ENCODE measurements around the gene MOV10. TPM values are rescaled to one million over a fixed set of nuclear protein-coding genes. Genes with fewer than 3 reads are reported as not detected.

MOV10 gene
- total RNA-seq, 1 donor from 2014 or later: 137 TPM

DNA sequence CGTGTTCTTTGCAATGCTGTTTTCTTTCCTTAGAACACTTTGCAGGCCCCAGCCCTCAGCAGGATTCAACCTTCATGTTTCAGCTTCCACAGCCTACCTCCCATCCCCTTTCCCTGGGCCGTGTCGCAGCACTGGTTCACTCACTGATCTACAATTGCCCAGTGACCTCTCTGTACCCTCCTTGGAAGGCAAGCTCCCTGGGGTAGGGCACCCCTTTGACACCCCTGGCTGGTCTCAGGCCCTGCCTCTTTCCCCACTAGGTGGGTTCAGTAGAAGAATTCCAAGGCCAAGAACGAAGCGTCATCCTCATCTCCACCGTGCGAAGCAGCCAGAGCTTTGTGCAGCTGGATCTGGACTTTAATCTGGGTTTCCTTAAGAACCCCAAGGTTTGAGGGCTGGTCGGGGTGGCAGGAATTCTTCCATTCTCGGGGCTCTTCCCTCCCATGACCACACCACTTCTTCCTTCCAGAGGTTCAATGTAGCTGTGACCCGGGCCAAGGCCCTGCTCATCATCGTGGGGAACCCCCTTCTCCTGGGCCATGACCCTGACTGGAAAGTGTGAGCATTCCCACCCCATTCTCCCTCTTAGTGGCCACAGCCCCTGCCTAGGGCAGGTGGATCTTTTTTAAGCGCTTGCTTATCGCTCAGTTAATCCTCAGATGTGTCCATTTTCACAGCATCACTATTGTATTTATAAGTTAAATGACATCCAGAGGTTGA lies 25.1 kb downstream of the MOV10 start:
- Mint-ChIP-seq H3K4me1 (ENCODE audit: low read depth) (peaks cover 28% of the 10 kb centered on the region), H3K27me3 (no peaks in the 10 kb centered on the region), H3K27ac (peak overlapping the region; percentile 86), H3K4me3 (ENCODE audit: low read depth) (no peak overlapping the region), H3K36me3 (ENCODE audit: insufficient read depth) (peaks cover 25% of the 10 kb centered on the region), H3K9me3 (ENCODE audit: low read depth) (no peaks in the 10 kb centered on the region)
- TF ChIP-seq, protein P1, sequence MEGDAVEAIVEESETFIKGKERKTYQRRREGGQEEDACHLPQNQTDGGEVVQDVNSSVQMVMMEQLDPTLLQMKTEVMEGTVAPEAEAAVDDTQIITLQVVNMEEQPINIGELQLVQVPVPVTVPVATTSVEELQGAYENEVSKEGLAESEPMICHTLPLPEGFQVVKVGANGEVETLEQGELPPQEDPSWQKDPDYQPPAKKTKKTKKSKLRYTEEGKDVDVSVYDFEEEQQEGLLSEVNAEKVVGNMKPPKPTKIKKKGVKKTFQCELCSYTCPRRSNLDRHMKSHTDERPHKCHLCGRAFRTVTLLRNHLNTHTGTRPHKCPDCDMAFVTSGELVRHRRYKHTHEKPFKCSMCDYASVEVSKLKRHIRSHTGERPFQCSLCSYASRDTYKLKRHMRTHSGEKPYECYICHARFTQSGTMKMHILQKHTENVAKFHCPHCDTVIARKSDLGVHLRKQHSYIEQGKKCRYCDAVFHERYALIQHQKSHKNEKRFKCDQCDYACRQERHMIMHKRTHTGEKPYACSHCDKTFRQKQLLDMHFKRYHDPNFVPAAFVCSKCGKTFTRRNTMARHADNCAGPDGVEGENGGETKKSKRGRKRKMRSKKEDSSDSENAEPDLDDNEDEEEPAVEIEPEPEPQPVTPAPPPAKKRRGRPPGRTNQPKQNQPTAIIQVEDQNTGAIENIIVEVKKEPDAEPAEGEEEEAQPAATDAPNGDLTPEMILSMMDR (IDR thresholded peaks at IDR 0.05; ENCODE audit: unreplicated experiment): no peak
- DNase-seq (ENCODE audit: low spot score, unreplicated experiment): no peak

- H3K9me3 Mint-ChIP-seq (ENCODE audit: low read depth): no peaks in the 10 kb centered on the region
- peaks cover 23% of the 10 kb centered on the region for H3K36me3 Mint-ChIP-seq (ENCODE audit: insufficient read depth)
- DNase-seq (ENCODE audit: low spot score, unreplicated experiment): no peak
- H3K27ac Mint-ChIP-seq: peak overlapping the region; percentile 90
- no peak overlapping the region for H3K4me3 Mint-ChIP-seq (ENCODE audit: low read depth)
- no peaks in the 10 kb centered on the region for H3K27me3 Mint-ChIP-seq
- H3K4me1 Mint-ChIP-seq (ENCODE audit: low read depth): peaks cover 38% of the 10 kb centered on the region
- TF ChIP-seq, protein P1 (IDR thresholded peaks at IDR 0.05; ENCODE audit: unreplicated experiment): no peak
Observed at GRCh38 chr1:112700290-112701226, 26.1 kb downstream of the MOV10 start.

- TF ChIP-seq, protein P1 (IDR thresholded peaks at IDR 0.05; ENCODE audit: unreplicated experiment): no peak
- Mint-ChIP-seq H3K27me3 (no peaks in the 10 kb centered on the region), H3K4me3 (ENCODE audit: low read depth) (no peak overlapping the region), H3K9me3 (ENCODE audit: low read depth) (no peaks in the 10 kb centered on the region), H3K27ac (peak overlapping the region; percentile 90), H3K4me1 (ENCODE audit: low read depth) (peaks cover 40% of the 10 kb centered on the region), H3K36me3 (ENCODE audit: insufficient read depth) (peaks cover 23% of the 10 kb centered on the region)
- no peak for DNase-seq (ENCODE audit: low spot score, unreplicated experiment)
Observed at GRCh38 chr1:112701227-112702066, 27.0 kb downstream of the MOV10 start.

GRCh38 chr1:112702067-112702395 lies 27.6 kb downstream of the MOV10 start:
- no peak for DNase-seq (ENCODE audit: low spot score, unreplicated experiment)
- Mint-ChIP-seq H3K27ac (peak overlapping the region; percentile 4), H3K27me3 (no peaks in the 10 kb centered on the region), H3K36me3 (ENCODE audit: insufficient read depth) (peaks cover 20% of the 10 kb centered on the region), H3K9me3 (ENCODE audit: low read depth) (no peaks in the 10 kb centered on the region), H3K4me3 (ENCODE audit: low read depth) (no peak overlapping the region), H3K4me1 (ENCODE audit: low read depth) (peaks cover 41% of the 10 kb centered on the region)
- TF ChIP-seq, protein P1 (IDR thresholded peaks at IDR 0.05; ENCODE audit: unreplicated experiment): no peak

Measured in progenitor cell of endocrine pancreas (in vitro differentiated cells).